ENCODE measurements around the gene CACNA1S. TPM values are rescaled to one million over a fixed set of nuclear protein-coding genes. Genes with fewer than 3 reads are reported as not detected.

CACNA1S gene
- total and polyA plus RNA-seq, 2 donors = 0.05 to 0.09 TPM

GRCh38 chr1:201111672-201112071 lies 554 bp downstream of the CACNA1S start:
- Histone ChIP-seq H3K36me3 (ENCODE audit: control insufficient read depth in 2 of 2, insufficient read depth in 2 of 2, low read length in 1 of 2) (no peaks in the 10 kb centered on the region), H3K4me1 (ENCODE audit: control insufficient read depth in 2 of 2, insufficient read depth in 2 of 2, low read length in 2 of 2) (peaks cover 0 to 10% of the 10 kb centered on the region in 2 donors), H3K27me3 (ENCODE audit: control insufficient read depth in 2 of 2, insufficient read depth in 1 of 2, low read length in 1 of 2) (peaks cover 8 to 48% of the 10 kb centered on the region in 2 donors), H3K27ac (ENCODE audit: low read depth in 1 of 2, low read length in 1 of 2) (no peak overlapping the region), H3K4me3 (ENCODE audit: low read length in 2 of 2) (no peak overlapping the region), H3K9me3 (ENCODE audit: control insufficient read depth in 2 of 2, insufficient read depth in 1 of 2, low read length in 1 of 2) (no peaks in the 10 kb centered on the region)
- 86% methylated on average over 3 of the region's 3 CpGs for WGBS
- DNase-seq (ENCODE audit: low read depth in 6 of 9, low spot score in 9 of 9) = no peak

DNA sequence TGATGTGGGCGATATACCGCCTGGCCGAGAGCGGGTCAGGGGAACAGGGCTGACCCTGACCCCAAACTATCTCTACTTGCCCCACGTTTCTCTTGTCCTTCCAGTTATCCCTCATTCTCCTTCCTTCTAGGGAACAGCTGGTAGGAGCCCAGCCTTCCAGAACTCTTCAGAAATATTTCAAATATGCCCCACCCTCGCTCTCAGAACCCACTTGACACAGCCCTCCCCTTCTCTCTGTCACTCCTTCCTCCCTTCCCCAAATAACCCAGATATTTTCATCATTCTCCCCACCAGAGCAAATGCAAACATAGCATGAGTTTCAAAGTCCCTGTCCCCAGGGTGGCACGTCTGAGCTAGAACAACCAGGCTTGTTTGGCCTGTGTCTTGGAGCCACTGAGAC lies 1.1 kb downstream of the CACNA1S start:
- no peak overlapping the region for H3K4me3 ChIP-seq (ENCODE audit: low read length in 2 of 2)
- DNase-seq (ENCODE audit: low read depth in 6 of 9, low spot score in 9 of 9) = no peak
- no peaks in the 10 kb centered on the region for H3K9me3 ChIP-seq (ENCODE audit: control insufficient read depth in 2 of 2, insufficient read depth in 1 of 2, low read length in 1 of 2)
- H3K36me3 ChIP-seq (ENCODE audit: control insufficient read depth in 2 of 2, insufficient read depth in 2 of 2, low read length in 1 of 2) = no peaks in the 10 kb centered on the region
- peaks cover 0 to 10% of the 10 kb centered on the region in 2 donors for H3K4me1 ChIP-seq (ENCODE audit: control insufficient read depth in 2 of 2, insufficient read depth in 2 of 2, low read length in 2 of 2)
- peaks cover 8 to 43% of the 10 kb centered on the region in 2 donors for H3K27me3 ChIP-seq (ENCODE audit: control insufficient read depth in 2 of 2, insufficient read depth in 1 of 2, low read length in 1 of 2)
- no peak overlapping the region for H3K27ac ChIP-seq (ENCODE audit: low read depth in 1 of 2, low read length in 1 of 2)
- 96% methylated on average over 7 of the region's 7 CpGs for WGBS

- no peak overlapping the region for H3K27ac ChIP-seq (ENCODE audit: low read depth in 1 of 2, low read length in 1 of 2)
- WGBS = 95% methylated on average over 5 of the region's 5 CpGs
- peaks cover 0 to 10% of the 10 kb centered on the region in 2 donors for H3K4me1 ChIP-seq (ENCODE audit: control insufficient read depth in 2 of 2, insufficient read depth in 2 of 2, low read length in 2 of 2)
- no peak for DNase-seq (ENCODE audit: low read depth in 6 of 9, low spot score in 9 of 9)
- no peak overlapping the region for H3K4me3 ChIP-seq (ENCODE audit: low read length in 2 of 2)
- no peaks in the 10 kb centered on the region for H3K36me3 ChIP-seq (ENCODE audit: control insufficient read depth in 2 of 2, insufficient read depth in 2 of 2, low read length in 1 of 2)
- no peaks in the 10 kb centered on the region for H3K9me3 ChIP-seq (ENCODE audit: control insufficient read depth in 2 of 2, insufficient read depth in 1 of 2, low read length in 1 of 2)
- H3K27me3 ChIP-seq (ENCODE audit: control insufficient read depth in 2 of 2, insufficient read depth in 1 of 2, low read length in 1 of 2) = peaks cover 5 to 38% of the 10 kb centered on the region in 2 donors
Observed at GRCh38 chr1:201110616-201111015, 1.6 kb downstream of the CACNA1S start.

GRCh38 chr1:201110138-201110537 lies 2.1 kb downstream of the CACNA1S start:
- Histone ChIP-seq H3K9me3 (ENCODE audit: control insufficient read depth in 2 of 2, insufficient read depth in 1 of 2, low read length in 1 of 2) (no peaks in the 10 kb centered on the region), H3K4me1 (ENCODE audit: control insufficient read depth in 2 of 2, insufficient read depth in 2 of 2, low read length in 2 of 2) (peaks cover 0 to 10% of the 10 kb centered on the region in 2 donors), H3K27me3 (ENCODE audit: control insufficient read depth in 2 of 2, insufficient read depth in 1 of 2, low read length in 1 of 2) (peaks cover under 1 to 33% of the 10 kb centered on the region in 2 donors), H3K27ac (ENCODE audit: low read depth in 1 of 2, low read length in 1 of 2) (no peak overlapping the region), H3K4me3 (ENCODE audit: low read length in 2 of 2) (no peak overlapping the region), H3K36me3 (ENCODE audit: control insufficient read depth in 2 of 2, insufficient read depth in 2 of 2, low read length in 1 of 2) (no peaks in the 10 kb centered on the region)
- 96% methylated on average over 10 of the region's 10 CpGs for WGBS
- no peak for DNase-seq (ENCODE audit: low read depth in 6 of 9, low spot score in 9 of 9)

- WGBS = 100% methylated on average over 1 of the region's 1 CpG
- DNase-seq (ENCODE audit: low read depth in 6 of 9, low spot score in 9 of 9) = no peak
- H3K36me3 ChIP-seq (ENCODE audit: control insufficient read depth in 2 of 2, insufficient read depth in 2 of 2, low read length in 1 of 2) = no peaks in the 10 kb centered on the region
- no peak overlapping the region for H3K27ac ChIP-seq (ENCODE audit: low read depth in 1 of 2, low read length in 1 of 2)
- peaks cover 0 to 28% of the 10 kb centered on the region in 2 donors for H3K27me3 ChIP-seq (ENCODE audit: control insufficient read depth in 2 of 2, insufficient read depth in 1 of 2, low read length in 1 of 2)
- no peaks in the 10 kb centered on the region for H3K9me3 ChIP-seq (ENCODE audit: control insufficient read depth in 2 of 2, insufficient read depth in 1 of 2, low read length in 1 of 2)
- peaks cover 0 to 10% of the 10 kb centered on the region in 2 donors for H3K4me1 ChIP-seq (ENCODE audit: control insufficient read depth in 2 of 2, insufficient read depth in 2 of 2, low read length in 2 of 2)
- no peak overlapping the region for H3K4me3 ChIP-seq (ENCODE audit: low read length in 2 of 2)
Observed at GRCh38 chr1:201109651-201110050, 2.6 kb downstream of the CACNA1S start.

- no peaks in the 10 kb centered on the region for H3K4me1 ChIP-seq (ENCODE audit: control insufficient read depth in 2 of 2, insufficient read depth in 2 of 2, low read length in 2 of 2)
- no peak for DNase-seq (ENCODE audit: low read depth in 6 of 9, low spot score in 9 of 9)
- H3K9me3 ChIP-seq (ENCODE audit: control insufficient read depth in 2 of 2, insufficient read depth in 1 of 2, low read length in 1 of 2) = no peaks in the 10 kb centered on the region
- no peaks in the 10 kb centered on the region for H3K36me3 ChIP-seq (ENCODE audit: control insufficient read depth in 2 of 2, insufficient read depth in 2 of 2, low read length in 1 of 2)
- H3K27ac ChIP-seq (ENCODE audit: low read depth in 1 of 2, low read length in 1 of 2) = no peak overlapping the region
- 96% methylated on average over 1 of the region's 1 CpG for WGBS
- peaks cover 0 to 18% of the 10 kb centered on the region in 2 donors for H3K27me3 ChIP-seq (ENCODE audit: control insufficient read depth in 2 of 2, insufficient read depth in 1 of 2, low read length in 1 of 2)
- no peak overlapping the region for H3K4me3 ChIP-seq (ENCODE audit: low read length in 2 of 2)
Observed at GRCh38 chr1:201108614-201109013, 3.6 kb downstream of the CACNA1S start.

GRCh38 chr1:201105688-201106087 lies 6.5 kb downstream of the CACNA1S start:
- Histone ChIP-seq H3K27me3 (ENCODE audit: control insufficient read depth in 2 of 2, insufficient read depth in 1 of 2, low read length in 1 of 2) (no peaks in the 10 kb centered on the region), H3K4me1 (ENCODE audit: control insufficient read depth in 2 of 2, insufficient read depth in 2 of 2, low read length in 2 of 2) (no peaks in the 10 kb centered on the region), H3K27ac (ENCODE audit: low read depth in 1 of 2, low read length in 1 of 2) (no peak overlapping the region), H3K4me3 (ENCODE audit: low read length in 2 of 2) (no peak overlapping the region), H3K36me3 (ENCODE audit: control insufficient read depth in 2 of 2, insufficient read depth in 2 of 2, low read length in 1 of 2) (no peaks in the 10 kb centered on the region), H3K9me3 (ENCODE audit: control insufficient read depth in 2 of 2, insufficient read depth in 1 of 2, low read length in 1 of 2) (no peaks in the 10 kb centered on the region)
- 95% methylated on average over 5 of the region's 5 CpGs for WGBS
- DNase-seq (ENCODE audit: low read depth in 6 of 9, low spot score in 9 of 9) = no peak

- no peaks in the 10 kb centered on the region for H3K9me3 ChIP-seq (ENCODE audit: control insufficient read depth in 2 of 2, insufficient read depth in 1 of 2, low read length in 1 of 2)
- no peak overlapping the region for H3K4me3 ChIP-seq (ENCODE audit: low read length in 2 of 2)
- DNase-seq (ENCODE audit: low read depth in 6 of 9, low spot score in 9 of 9) = no peak
- WGBS = 98% methylated on average over 1 of the region's 1 CpG
- no peaks in the 10 kb centered on the region for H3K36me3 ChIP-seq (ENCODE audit: control insufficient read depth in 2 of 2, insufficient read depth in 2 of 2, low read length in 1 of 2)
- peaks cover 0 to under 1% of the 10 kb centered on the region in 2 donors for H3K27me3 ChIP-seq (ENCODE audit: control insufficient read depth in 2 of 2, insufficient read depth in 1 of 2, low read length in 1 of 2)
- no peaks in the 10 kb centered on the region for H3K4me1 ChIP-seq (ENCODE audit: control insufficient read depth in 2 of 2, insufficient read depth in 2 of 2, low read length in 2 of 2)
- H3K27ac ChIP-seq (ENCODE audit: low read depth in 1 of 2, low read length in 1 of 2) = no peak overlapping the region
Observed at GRCh38 chr1:201104141-201104540, 8.1 kb downstream of the CACNA1S start.

GRCh38 chr1:201103666-201104065 lies 8.6 kb downstream of the CACNA1S start:
- no peak for DNase-seq (ENCODE audit: low read depth in 6 of 9, low spot score in 9 of 9)
- Histone ChIP-seq H3K9me3 (ENCODE audit: control insufficient read depth in 2 of 2, insufficient read depth in 1 of 2, low read length in 1 of 2) (no peaks in the 10 kb centered on the region), H3K4me3 (ENCODE audit: low read length in 2 of 2) (no peak overlapping the region), H3K27ac (ENCODE audit: low read depth in 1 of 2, low read length in 1 of 2) (no peak overlapping the region), H3K36me3 (ENCODE audit: control insufficient read depth in 2 of 2, insufficient read depth in 2 of 2, low read length in 1 of 2) (no peaks in the 10 kb centered on the region), H3K27me3 (ENCODE audit: control insufficient read depth in 2 of 2, insufficient read depth in 1 of 2, low read length in 1 of 2) (peaks cover 0 to 6% of the 10 kb centered on the region in 2 donors), H3K4me1 (ENCODE audit: control insufficient read depth in 2 of 2, insufficient read depth in 2 of 2, low read length in 2 of 2) (no peaks in the 10 kb centered on the region)
- 94% methylated on average over 9 of the region's 9 CpGs for WGBS
